Measurements from ENCODE around the gene GSTK1. TPM values are rescaled to one million over a fixed set of nuclear protein-coding genes. Genes with fewer than 3 reads are reported as not detected.

The GSTK1 gene
- polyA plus RNA-seq, 1 donor from 2014 or later, result 12.8 TPM

GRCh38 chr7:143216686-143217085, 46.6 kb upstream of the GSTK1 start:
- Histone ChIP-seq H3K4me3 (ENCODE audit: low read length) (no peak overlapping the region), H2AFZ (ENCODE audit: low read depth, low read length) (no peak overlapping the region), H3K9me2 (ENCODE audit: insufficient read depth, low read length) (no peaks in the 10 kb centered on the region), H3K9me3 (ENCODE audit: low read length) (no peaks in the 10 kb centered on the region), H3F3A (ENCODE audit: insufficient read depth, low read length, poor library complexity, severe bottlenecking) (no peaks in the 10 kb centered on the region), H4K20me1 (ENCODE audit: insufficient read depth) (no peaks in the 10 kb centered on the region), H3K9ac (ENCODE audit: low read length) (no peak overlapping the region), H3K27ac (ENCODE audit: low read length) (no peak overlapping the region), H3K79me2 (replicated peaks; ENCODE audit: insufficient read depth, low read length) (no peaks in the 10 kb centered on the region), H3K36me3 (ENCODE audit: insufficient read depth, low read length) (no peaks in the 10 kb centered on the region), H3K4me2 (ENCODE audit: low read length) (no peak overlapping the region), H3K27me3 (ENCODE audit: insufficient read depth, low read depth, low read length) (no peaks in the 10 kb centered on the region)
- TF ChIP-seq POLR2AphosphoS5 (IDR thresholded peaks at IDR 0.05) (no peak), SMC3 (conservative IDR thresholded peaks at IDR 0.05; ENCODE audit: poor library complexity) (no peak), TAF1 (IDR thresholded peaks at IDR 0.05; ENCODE audit: low read depth) (no peak)

GRCh38 chr7:143217806-143218205, 45.4 kb upstream of the GSTK1 start:
- no peak for TF ChIP-seq CTCF (IDR thresholded peaks at IDR 0.05; ENCODE audit: poor library complexity, severe bottlenecking)
- no peak for TF ChIP-seq EP300 (conservative IDR thresholded peaks at IDR 0.05; ENCODE audit: poor library complexity, severe bottlenecking)
- no peak for TF ChIP-seq RAD21 (conservative IDR thresholded peaks at IDR 0.05)
- no peak for TF ChIP-seq MXI1 (conservative IDR thresholded peaks at IDR 0.05; ENCODE audit: poor library complexity, severe bottlenecking)
- TF ChIP-seq EZH2 (IDR thresholded peaks at IDR 0.05; ENCODE audit: borderline replicate concordance, insufficient read depth, low read length, poor library complexity, severe bottlenecking), result no peak
- no peak for TF ChIP-seq TAF1 (IDR thresholded peaks at IDR 0.05; ENCODE audit: low read depth)
- no peak for TF ChIP-seq SMC3 (conservative IDR thresholded peaks at IDR 0.05; ENCODE audit: poor library complexity)
- no peak for TF ChIP-seq REST (IDR thresholded peaks at IDR 0.05; ENCODE audit: borderline replicate concordance)
- no peak for TF ChIP-seq POLR2AphosphoS5 (IDR thresholded peaks at IDR 0.05)
- H3K4me3 ChIP-seq (ENCODE audit: low read length), result no peak overlapping the region

GRCh38 chr7:143221286-143221685, 42.0 kb upstream of the GSTK1 start:
- Histone ChIP-seq H3K27me3 (ENCODE audit: insufficient read depth, low read depth, low read length) (no peaks in the 10 kb centered on the region), H3K4me2 (ENCODE audit: low read length) (no peak overlapping the region), H4K20me1 (ENCODE audit: insufficient read depth) (no peaks in the 10 kb centered on the region), H3K9me3 (ENCODE audit: low read length) (no peaks in the 10 kb centered on the region), H3K9me2 (ENCODE audit: insufficient read depth, low read length) (no peaks in the 10 kb centered on the region), H3K4me3 (ENCODE audit: low read length) (no peak overlapping the region), H3K36me3 (ENCODE audit: insufficient read depth, low read length) (no peaks in the 10 kb centered on the region), H3K9ac (ENCODE audit: low read length) (no peak overlapping the region), H3K79me2 (replicated peaks; ENCODE audit: insufficient read depth, low read length) (no peaks in the 10 kb centered on the region), H2AFZ (ENCODE audit: low read depth, low read length) (no peak overlapping the region), H3F3A (ENCODE audit: insufficient read depth, low read length, poor library complexity, severe bottlenecking) (no peaks in the 10 kb centered on the region), H3K27ac (ENCODE audit: low read length) (no peak overlapping the region)
- TF ChIP-seq POLR2AphosphoS5 (IDR thresholded peaks at IDR 0.05) (no peak), MXI1 (conservative IDR thresholded peaks at IDR 0.05; ENCODE audit: poor library complexity, severe bottlenecking) (no peak), EP300 (conservative IDR thresholded peaks at IDR 0.05; ENCODE audit: poor library complexity, severe bottlenecking) (no peak), REST (IDR thresholded peaks at IDR 0.05; ENCODE audit: borderline replicate concordance) (no peak), EZH2 (IDR thresholded peaks at IDR 0.05; ENCODE audit: borderline replicate concordance, insufficient read depth, low read length, poor library complexity, severe bottlenecking) (no peak), SMC3 (conservative IDR thresholded peaks at IDR 0.05; ENCODE audit: poor library complexity) (no peak), TAF1 (IDR thresholded peaks at IDR 0.05; ENCODE audit: low read depth) (no peak)

More at GRCh38 chr7:143217806-143218205, 45.4 kb upstream of the GSTK1 start:
- Histone ChIP-seq H4K20me1 (ENCODE audit: insufficient read depth) (no peaks in the 10 kb centered on the region), H3K9ac (ENCODE audit: low read length) (no peak overlapping the region), H3K27ac (ENCODE audit: low read length) (no peak overlapping the region), H3K79me2 (replicated peaks; ENCODE audit: insufficient read depth, low read length) (no peaks in the 10 kb centered on the region), H3K9me3 (ENCODE audit: low read length) (no peaks in the 10 kb centered on the region), H3F3A (ENCODE audit: insufficient read depth, low read length, poor library complexity, severe bottlenecking) (no peaks in the 10 kb centered on the region), H3K27me3 (ENCODE audit: insufficient read depth, low read depth, low read length) (no peaks in the 10 kb centered on the region), H3K4me2 (ENCODE audit: low read length) (no peak overlapping the region), H3K9me2 (ENCODE audit: insufficient read depth, low read length) (no peaks in the 10 kb centered on the region), H3K36me3 (ENCODE audit: insufficient read depth, low read length) (no peaks in the 10 kb centered on the region), H2AFZ (ENCODE audit: low read depth, low read length) (no peak overlapping the region)

Measured in neural cell (in vitro differentiated cells).